Germinal center (tissue), 1 donor: ENCODE results near the gene NUP42.
"Not testable (repeated sequence)": the region's sequence is repeated elsewhere in the genome, so short reads cannot be mapped to it uniquely, and the experiment has no call there.

Source experiments
- DNase-seq: peaks from one replicate; pipeline ENCODE4 v3.0.0; 2012; ENCODE audit warnings: mixed read lengths, low spot score

The NUP42 gene

GRCh38 chr7:23181684-23182553, at the start of gene NUP42:
Gene NUP42, plus strand, starts transcription at chr7:23182048. Its CDS starts 38 bp downstream, at chr7:23182086.
- peak; percentile 94 for DNase-seq

GRCh38 chr7:23133797-23134196, 48.1 kb upstream of the NUP42 start:
- no peak for DNase-seq

- DNase-seq: no peak
Measured at GRCh38 chr7:23135755-23136154, 46.1 kb upstream of the NUP42 start.

- DNase-seq: no peak
Measured at GRCh38 chr7:23136216-23136615, 45.6 kb upstream of the NUP42 start.

GRCh38 chr7:23157679-23158078, 24.2 kb upstream of the NUP42 start:
- no peak for DNase-seq

GRCh38 chr7:23158546-23158945, 23.3 kb upstream of the NUP42 start:
- no peak for DNase-seq

GRCh38 chr7:23161482-23161881, 20.4 kb upstream of the NUP42 start:
- no peak for DNase-seq

- DNase-seq: no peak
Measured at GRCh38 chr7:23164846-23165245, 17.0 kb upstream of the NUP42 start.

- DNase-seq: no peak
Measured at GRCh38 chr7:23165316-23165715, 16.5 kb upstream of the NUP42 start.

- no peak for DNase-seq
Measured at GRCh38 chr7:23167691-23168090, 14.2 kb upstream of the NUP42 start.

GRCh38 chr7:23168111-23168885, 13.6 kb upstream of the NUP42 start:
- DNase-seq: no peak

- DNase-seq: no peak
Measured at GRCh38 chr7:23175938-23176337, 5.9 kb upstream of the NUP42 start.

- no peak for DNase-seq
Measured at GRCh38 chr7:23183279-23184012, 1.6 kb downstream of the NUP42 start.

- no peak for DNase-seq
Measured at GRCh38 chr7:23184291-23184690, 2.4 kb downstream of the NUP42 start.

GRCh38 chr7:23184709-23185359, 3.0 kb downstream of the NUP42 start:
- DNase-seq: no peak

GRCh38 chr7:23185980-23186379, 4.1 kb downstream of the NUP42 start:
- no peak for DNase-seq

- no peak for DNase-seq
Measured at GRCh38 chr7:23191022-23191421, 9.2 kb downstream of the NUP42 start.

- DNase-seq: not testable (repeated sequence)
Measured at GRCh38 chr7:23193650-23194227, 11.9 kb downstream of the NUP42 start.

GRCh38 chr7:23196306-23196705, 14.5 kb downstream of the NUP42 start:
- no peak for DNase-seq

GRCh38 chr7:23197745-23198144, 15.9 kb downstream of the NUP42 start:
- not testable (repeated sequence) for DNase-seq

GRCh38 chr7:23200331-23200730, 18.5 kb downstream of the NUP42 start:
- no peak for DNase-seq

- DNase-seq: no peak
Measured at GRCh38 chr7:23204241-23204640, 22.4 kb downstream of the NUP42 start.
